ENCODE measurements around the gene SLC2A4.

The SLC2A4 gene

GRCh38 chr17:7290166-7290565, 8.6 kb downstream of the SLC2A4 start:
- DNase-seq (ENCODE audit: insufficient read length, low spot score) (peak; percentile 6), FAIRE-seq (no peak)
- no peak for TF ChIP-seq CTCF (IDR thresholded peaks at IDR 0.05; ENCODE audit: insufficient read depth, missing control alignments)

GRCh38 chr17:7290685-7291084, 9.2 kb downstream of the SLC2A4 start:
- DNase-seq (ENCODE audit: insufficient read length, low spot score): no peak
- TF ChIP-seq CTCF (IDR thresholded peaks at IDR 0.05; ENCODE audit: insufficient read depth, missing control alignments): no peak
- no peak for FAIRE-seq

GRCh38 chr17:7292194-7292593, 10.7 kb downstream of the SLC2A4 start:
- FAIRE-seq (no peak), DNase-seq (ENCODE audit: insufficient read length, low spot score) (no peak)
- TF ChIP-seq CTCF (IDR thresholded peaks at IDR 0.05; ENCODE audit: insufficient read depth, missing control alignments): no peak

- no peak for FAIRE-seq
- peak; percentile 15 for DNase-seq (ENCODE audit: insufficient read length, low spot score)
- TF ChIP-seq CTCF (IDR thresholded peaks at IDR 0.05; ENCODE audit: insufficient read depth, missing control alignments): no peak
Measured at GRCh38 chr17:7292729-7293128, 11.2 kb downstream of the SLC2A4 start.

GRCh38 chr17:7293159-7293558, 11.6 kb downstream of the SLC2A4 start:
- DNase-seq (ENCODE audit: insufficient read length, low spot score): peak; percentile 6
- no peak for TF ChIP-seq CTCF (IDR thresholded peaks at IDR 0.05; ENCODE audit: insufficient read depth, missing control alignments)
- no peak for FAIRE-seq

- FAIRE-seq: no peak
- peak; percentile 43 for DNase-seq (ENCODE audit: insufficient read length, low spot score)
- no peak for TF ChIP-seq CTCF (IDR thresholded peaks at IDR 0.05; ENCODE audit: insufficient read depth, missing control alignments)
Measured at GRCh38 chr17:7293816-7294613, 12.5 kb downstream of the SLC2A4 start.

- no peak for TF ChIP-seq CTCF (IDR thresholded peaks at IDR 0.05; ENCODE audit: insufficient read depth, missing control alignments)
- peak; percentile 91 for DNase-seq (ENCODE audit: insufficient read length, low spot score)
Measured at GRCh38 chr17:7294614-7295153, 13.2 kb downstream of the SLC2A4 start, which contains the start of gene YBX2. Gene YBX2 (minus strand): TSS chr17:7294639. CDS start chr17:7294500, 139 bp downstream.

More at GRCh38 chr17:7294614-7295153, 13.2 kb downstream of the SLC2A4 start, which contains the start of gene YBX2:
- no peak for FAIRE-seq
